ENCODE data around the gene BLMH. TPM values are rescaled to one million over a fixed set of nuclear protein-coding genes. Genes with fewer than 3 reads are reported as not detected.

BLMH gene
- total RNA-seq, 2 experiments from 2014 or later: 85.1 to 86.8 TPM

Other genes with a start within 250 kb of the BLMH start
- gene NSRP1, start 175.1 kb downstream of the BLMH start, total RNA-seq: 10 to 100 TPM; 26.1 to 29.7 TPM
- not detected for gene SLC6A4, start 56.2 kb downstream of the BLMH start, total RNA-seq
- not detected for gene TMIGD1, start 42.1 kb upstream of the BLMH start, total RNA-seq
- gene CPD, start 87.0 kb upstream of the BLMH start, total RNA-seq: 10 to 100 TPM; 23.7 to 26.2 TPM
- gene GOSR1, start 185.5 kb upstream of the BLMH start, total RNA-seq: 10 to 100 TPM; 44.9 to 47.0 TPM